ENCODE measurements around the gene SPC24.

The SPC24 gene, protein sequence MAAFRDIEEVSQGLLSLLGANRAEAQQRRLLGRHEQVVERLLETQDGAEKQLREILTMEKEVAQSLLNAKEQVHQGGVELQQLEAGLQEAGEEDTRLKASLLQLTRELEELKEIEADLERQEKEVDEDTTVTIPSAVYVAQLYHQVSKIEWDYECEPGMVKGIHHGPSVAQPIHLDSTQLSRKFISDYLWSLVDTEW

DNA sequence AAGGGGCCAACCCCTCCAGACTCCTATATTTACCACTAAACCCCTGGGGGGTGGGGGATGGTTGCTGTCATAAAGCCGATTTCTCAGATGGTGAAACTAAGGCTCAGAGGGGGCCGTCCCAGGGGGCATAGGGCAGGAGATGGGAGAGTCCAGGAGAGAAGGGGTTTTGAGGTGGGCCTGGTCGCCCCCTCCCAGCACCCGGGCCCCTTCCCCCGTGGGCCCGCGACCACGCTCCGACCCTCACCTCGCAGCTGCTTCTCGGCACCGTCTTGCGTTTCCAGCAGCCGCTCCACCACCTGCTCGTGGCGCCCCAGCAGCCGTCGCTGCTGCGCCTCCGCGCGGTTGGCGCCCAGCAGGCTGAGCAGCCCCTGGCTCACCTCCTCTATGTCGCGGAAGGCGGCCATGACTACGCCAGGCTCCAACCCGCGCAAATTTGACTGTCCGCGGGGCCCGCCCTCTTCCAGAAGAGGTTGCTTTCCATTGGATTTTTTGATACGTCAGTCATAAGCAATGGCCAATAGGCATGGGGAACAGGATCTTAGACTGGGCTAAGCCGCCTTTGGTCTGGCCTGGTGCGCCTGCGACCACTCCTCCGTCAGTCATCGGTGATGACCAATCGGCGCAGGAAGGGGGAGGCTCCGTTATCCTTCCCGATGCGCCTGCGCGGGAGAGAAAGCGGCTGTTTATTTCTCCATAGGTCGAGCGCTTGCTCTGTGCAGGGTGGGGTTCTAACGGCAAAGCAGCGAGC is at the start of gene SPC24:
SPC24 (minus strand) TSS at position 410 of the 748 bp plus-strand sequence; CDS start at position 404, 6 bp downstream.
- DNase-seq, result peak; percentile 98

DNA sequence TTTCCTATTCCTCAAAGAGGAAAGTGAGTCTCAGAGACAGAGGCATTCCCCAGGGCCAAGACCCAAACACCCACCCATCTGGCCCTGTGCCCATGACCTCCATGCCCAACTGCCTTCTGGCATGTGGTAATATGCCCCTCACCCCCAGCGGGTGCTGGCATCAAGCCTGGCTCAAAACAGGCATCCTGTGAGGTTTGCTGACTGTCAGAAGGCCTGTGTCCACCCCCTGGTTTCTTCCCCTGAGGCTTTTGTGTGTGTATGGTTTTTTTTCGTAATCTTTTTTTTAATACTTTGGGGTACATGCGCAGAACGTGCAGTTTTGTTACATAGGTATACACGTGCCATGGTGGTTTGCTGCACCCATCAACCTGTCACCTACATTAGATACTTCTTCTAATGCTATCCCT is 49.4 kb upstream of the SPC24 start:
- no peak for DNase-seq

- DNase-seq, result no peak
These were observed 48.6 kb upstream of the SPC24 start for GRCh38 chr19:11204076-11204602.

DNA sequence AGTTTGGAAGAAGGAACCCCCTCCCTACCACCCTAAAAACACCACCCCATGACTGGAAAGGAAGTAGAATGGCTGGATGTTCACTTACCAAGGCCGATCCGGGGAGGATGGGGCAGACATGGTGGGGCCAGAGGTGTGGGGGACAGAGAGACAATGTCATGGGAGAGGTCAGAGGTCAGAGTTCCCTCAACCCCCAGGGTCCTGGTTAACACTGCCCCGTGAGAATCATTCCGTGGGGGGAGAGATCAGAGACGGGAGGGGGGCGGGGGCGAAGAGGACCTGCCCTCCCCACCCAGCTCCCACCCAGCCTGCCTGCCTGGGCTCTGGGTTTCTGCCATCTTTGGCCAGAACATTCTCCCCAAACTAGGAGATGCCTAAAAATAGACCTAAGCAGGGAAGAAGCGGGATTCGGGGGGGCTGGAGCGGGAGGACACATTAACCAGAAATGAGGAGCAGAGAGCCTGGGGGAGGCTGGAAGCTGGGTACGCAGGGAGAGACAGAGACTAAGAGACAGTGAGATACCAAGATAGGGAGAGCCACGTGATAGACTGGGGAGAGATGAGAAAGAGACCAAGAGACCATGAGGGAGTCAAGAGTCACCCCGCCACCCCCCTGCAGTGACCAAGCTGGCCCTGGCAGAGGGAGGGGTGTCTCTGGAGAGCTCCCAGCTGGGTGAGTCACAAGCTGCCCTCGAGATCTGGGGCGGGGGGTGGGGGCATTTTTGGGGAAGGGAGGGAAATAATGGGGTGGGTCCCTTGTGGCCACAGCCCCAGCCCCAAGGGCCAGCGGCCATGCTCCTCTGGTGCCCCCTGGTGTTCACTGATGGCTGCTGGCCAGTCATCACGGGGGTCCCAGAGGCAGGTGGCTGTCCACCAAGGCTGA is 47.9 kb upstream of the SPC24 start:
- DNase-seq, result no peak

DNA sequence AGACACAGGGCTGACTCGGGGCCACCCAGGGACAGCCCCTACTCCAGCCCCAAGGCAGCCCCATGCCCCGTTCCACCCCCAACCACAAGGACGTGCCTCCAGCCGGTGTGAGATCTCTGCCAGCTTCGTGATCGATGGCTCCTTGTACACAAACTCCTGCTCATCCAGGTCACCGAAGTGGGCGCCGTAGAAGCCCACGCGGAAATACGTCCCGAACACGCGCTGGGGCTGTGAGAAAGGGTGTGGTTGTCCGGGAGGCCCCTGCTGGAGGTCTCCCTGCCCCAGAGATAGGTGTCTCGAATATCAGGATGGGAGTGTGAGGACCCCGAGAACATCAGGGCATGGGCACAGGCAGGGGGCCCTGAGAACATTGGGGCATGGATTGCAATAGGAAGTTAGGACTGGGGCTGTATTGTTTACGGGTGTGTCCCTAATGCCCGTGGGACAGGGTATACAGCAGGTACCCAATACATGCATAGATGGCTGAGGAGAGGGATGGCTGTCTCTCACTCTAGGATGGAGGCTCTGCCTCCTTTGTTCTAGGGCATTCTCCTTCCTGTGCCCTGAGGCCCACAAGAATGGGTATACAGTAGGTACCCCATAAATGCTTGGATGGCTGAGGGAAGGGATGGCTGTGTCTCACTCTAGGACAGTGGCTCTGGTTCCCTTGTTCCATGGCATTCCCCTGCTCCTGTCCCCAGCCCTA is 47.1 kb upstream of the SPC24 start:
- DNase-seq, result no peak

DNA sequence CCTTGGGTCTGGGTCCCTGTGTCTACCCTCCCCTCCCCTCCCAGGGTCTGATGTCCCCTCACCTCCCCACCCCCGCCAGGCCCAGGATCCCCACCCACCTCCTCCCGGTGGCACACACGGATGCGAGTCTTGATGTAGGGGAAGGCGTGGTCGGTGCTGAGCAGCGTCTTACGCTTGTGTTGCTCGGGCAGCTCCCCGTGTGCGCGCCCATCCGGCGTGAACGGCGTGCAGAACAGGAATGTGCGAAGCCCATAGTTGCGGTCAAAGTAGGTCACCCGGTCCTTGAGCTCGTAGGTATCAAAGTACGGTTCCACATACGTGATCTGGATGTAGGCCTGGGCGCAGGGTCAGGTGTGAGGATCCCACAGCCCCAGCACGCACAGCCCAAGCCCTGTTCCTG is 46.2 kb upstream of the SPC24 start:
- DNase-seq, result no peak

- DNase-seq, result no peak
These were observed 45.3 kb upstream of the SPC24 start for GRCh38 chr19:11200931-11201330.

- DNase-seq, result no peak
These were observed 44.5 kb upstream of the SPC24 start for GRCh38 chr19:11200015-11200574.

GRCh38 chr19:11199517-11199916 is 43.9 kb upstream of the SPC24 start:
- DNase-seq, result no peak

DNA sequence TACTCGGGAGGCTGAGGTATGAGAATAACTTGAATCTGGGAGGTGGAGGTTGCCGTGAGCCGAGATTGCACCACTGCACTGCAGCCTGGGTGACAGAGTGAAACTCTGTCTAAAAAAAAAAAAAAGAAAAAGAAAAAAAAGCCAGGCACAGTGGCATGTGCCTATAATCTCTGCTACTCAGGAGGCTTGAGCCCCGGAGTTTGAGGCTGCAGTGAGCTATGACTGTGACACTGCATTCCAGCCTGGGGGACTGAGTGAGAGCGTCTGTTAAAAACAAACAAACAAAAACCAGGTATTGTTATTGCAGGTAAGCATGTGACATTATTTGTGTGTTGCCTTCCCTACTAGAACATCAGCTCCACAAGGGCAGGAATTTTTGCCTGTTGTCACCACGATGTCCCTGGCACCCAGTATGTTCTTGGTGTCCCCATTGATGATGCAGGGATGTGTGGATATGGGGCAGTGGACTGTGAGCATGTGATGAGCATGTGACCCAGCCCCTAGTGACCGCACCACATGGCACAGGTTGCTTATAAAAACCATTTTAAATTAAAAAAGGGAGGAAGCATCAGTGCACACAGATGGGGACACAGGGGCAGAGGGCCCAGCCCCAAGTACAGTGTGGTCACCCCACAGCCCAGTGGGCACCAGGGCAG is 43.3 kb upstream of the SPC24 start:
- no peak for DNase-seq

DNA sequence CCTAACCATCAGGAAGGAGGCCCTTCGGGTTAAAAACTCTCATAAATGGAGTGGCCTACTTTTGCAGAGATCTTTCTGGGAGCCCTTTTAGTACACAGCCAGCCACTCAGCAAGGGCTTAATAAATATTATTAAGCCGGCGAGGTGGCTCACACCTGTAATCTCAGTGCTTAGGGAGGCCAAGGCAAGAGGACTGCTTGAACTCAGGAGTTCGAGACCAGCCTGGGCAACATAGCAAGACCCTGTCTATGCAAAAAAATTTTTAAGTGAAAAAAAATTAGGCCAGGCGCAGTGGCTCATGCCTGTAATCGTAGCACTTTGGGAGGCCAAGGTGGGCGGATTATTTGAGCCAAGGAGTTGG is 42.6 kb upstream of the SPC24 start:
- no peak for DNase-seq

DNA sequence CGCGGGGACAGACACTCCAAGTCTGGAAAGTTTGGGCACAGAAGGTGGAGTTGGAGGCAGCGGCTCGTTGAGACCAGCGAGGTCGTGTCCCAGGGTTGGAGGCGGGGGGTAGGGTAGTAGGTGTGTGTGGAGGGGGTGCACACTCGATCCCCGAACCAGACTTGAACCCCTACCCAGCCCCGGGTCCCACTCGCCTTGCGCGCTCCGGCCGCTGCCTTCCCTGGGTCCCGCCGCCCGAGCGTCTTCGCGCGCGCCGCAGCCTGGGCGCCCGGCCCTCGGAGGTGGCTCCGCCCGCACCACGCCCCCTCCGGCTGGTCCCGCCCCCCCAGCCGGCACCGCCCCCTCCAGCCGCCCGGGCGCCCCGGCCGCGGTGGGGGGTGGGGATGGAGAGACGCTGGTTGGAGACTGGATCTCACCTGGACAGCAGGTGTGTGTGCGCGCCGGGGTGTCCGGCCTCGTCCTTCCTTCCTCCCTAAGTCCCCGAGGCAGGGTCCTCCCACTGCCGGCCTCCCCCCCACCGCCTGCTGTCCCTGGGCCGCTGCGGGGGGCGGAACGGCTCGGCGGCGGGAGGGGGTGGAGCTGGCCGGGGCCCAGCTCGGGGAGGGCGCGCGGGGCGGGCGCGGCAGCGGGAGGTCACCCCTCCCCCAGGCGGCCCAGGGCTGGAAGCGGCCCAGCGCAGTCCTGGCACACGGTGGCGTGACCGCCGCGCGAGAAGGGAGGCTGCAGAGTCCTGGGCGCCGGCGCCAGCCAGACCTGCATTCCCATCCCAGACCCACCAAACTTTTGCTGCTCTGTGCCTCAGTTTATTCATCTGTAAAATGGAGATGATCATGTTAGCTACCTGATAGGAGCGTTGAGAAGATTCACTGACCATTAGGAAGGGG is 42.0 kb upstream of the SPC24 start, which contains the start of gene KANK2:
KANK2 (minus strand) TSS at position 255 of the 884 bp plus-strand sequence. CDS start 3,034 bp downstream, outside the sequence.
- DNase-seq, result peak; percentile 87

DNA sequence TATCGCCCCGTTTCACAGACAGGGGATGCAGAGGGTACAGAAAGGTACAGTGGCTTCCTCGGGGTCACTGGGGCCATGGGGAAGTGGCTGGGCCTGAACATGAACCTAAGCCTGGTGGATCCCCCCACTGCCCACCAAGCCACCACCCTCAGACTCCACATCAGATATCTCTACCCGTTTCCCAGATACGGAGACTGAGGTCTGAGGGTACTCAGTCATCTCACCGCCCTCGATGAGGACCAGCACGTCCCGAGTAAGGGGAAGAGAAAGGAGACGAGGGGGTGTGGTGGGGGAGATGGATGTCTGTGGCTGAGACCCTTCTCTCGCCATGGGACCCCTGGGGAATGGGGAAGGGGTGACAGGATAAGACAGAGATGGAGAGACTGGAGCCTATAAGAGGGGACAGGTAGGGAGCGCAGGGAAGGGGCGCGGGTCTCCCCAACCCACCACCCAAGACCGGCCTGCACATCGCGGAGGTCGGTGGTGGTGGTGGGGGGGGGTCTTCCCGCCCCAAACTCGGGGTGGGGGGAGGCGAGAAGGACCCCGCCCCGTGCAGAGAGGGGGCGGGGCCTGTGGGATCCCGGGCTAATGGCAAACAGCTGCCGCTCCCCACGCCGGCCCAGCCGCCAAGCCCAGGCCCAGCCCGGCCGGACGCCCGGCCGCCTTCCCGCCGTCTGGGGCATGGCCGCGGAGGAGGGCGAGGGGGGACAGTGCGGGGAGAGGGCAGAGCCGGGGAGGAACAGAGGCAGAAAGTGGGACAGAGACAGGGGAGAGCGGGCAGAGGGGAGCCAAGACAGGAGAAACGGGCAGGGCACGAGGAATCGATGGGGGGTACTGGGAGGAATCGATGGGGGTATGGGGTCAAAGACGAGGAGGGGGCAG is 41.1 kb upstream of the SPC24 start:
- DNase-seq, result no peak

DNA sequence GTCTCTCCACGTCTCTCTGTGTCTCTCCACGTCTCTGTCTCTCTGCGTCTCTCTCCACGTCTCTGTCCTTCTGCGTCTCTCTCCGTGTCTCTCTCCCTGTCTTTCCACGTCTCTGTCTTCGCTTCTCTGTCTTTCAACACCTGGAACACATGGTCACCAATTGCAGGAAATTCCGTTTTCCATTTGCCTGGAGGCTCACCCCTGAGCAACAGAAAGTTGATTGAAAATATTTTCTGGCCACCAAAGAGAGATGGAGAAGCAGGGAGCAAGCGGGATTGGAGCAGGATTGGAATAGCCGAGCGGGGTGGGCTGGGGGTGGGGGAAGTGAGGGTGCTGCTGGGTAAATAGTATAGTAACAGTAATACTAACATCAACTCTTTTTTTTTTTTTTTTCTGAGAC is 40.1 kb upstream of the SPC24 start:
- no peak for DNase-seq

DNA sequence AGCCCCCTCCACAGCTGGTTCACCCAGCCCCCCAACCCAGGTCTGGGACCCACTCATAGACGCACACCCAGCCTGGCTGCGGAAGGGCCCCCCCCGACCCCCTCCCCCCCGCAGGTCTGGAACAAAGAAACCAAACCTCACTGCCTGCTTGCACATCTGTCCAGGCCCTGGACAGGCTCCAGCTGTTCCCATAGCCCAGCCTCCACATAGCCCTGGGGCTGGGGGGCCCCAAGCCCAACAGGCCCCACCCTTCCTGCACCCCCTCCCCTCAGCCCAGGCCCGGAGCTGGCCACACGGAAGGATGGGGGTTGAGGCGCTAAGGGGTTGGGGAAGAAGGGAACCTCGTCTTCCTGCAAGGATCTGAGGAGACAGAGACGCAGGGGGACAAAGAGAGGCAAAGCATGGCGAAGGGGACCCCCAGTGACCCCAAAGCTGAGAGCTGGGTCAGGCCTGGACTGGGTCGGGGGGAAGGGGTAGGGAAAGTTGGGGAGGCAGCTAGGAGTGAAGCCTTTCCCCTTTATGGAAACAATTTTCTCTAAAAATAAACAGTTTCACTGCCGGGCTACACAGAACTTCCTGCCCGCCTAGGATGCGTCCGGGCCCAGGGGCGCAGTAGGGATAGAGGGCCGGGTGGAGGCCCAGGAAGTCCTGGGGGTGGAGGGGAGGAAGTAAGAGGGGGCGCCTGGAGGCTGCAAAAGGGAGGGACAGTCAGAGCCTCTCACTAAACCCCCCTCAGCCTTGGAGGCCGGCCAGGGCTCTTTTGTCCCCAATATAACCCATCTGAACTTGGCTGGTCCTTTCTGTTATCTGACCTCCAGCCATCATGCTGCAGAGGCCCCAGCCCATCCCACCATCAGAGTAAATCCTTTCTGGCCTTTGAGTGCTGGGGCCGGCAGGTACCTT is 39.3 kb upstream of the SPC24 start:
- no peak for DNase-seq

GRCh38 chr19:11194173-11194572 is 38.6 kb upstream of the SPC24 start:
- no peak for DNase-seq

GRCh38 chr19:11192957-11193939 is 37.7 kb upstream of the SPC24 start:
- no peak for DNase-seq
